ENCODE results near the gene TBC1D24.

TBC1D24 gene

GRCh38 chr16:2473446-2473926, 1.4 kb upstream of the TBC1D24 start:
- DNase-seq (ENCODE audit: insufficient read length, low spot score) (no peak), FAIRE-seq (no peak)
- TF ChIP-seq, protein P1, sequence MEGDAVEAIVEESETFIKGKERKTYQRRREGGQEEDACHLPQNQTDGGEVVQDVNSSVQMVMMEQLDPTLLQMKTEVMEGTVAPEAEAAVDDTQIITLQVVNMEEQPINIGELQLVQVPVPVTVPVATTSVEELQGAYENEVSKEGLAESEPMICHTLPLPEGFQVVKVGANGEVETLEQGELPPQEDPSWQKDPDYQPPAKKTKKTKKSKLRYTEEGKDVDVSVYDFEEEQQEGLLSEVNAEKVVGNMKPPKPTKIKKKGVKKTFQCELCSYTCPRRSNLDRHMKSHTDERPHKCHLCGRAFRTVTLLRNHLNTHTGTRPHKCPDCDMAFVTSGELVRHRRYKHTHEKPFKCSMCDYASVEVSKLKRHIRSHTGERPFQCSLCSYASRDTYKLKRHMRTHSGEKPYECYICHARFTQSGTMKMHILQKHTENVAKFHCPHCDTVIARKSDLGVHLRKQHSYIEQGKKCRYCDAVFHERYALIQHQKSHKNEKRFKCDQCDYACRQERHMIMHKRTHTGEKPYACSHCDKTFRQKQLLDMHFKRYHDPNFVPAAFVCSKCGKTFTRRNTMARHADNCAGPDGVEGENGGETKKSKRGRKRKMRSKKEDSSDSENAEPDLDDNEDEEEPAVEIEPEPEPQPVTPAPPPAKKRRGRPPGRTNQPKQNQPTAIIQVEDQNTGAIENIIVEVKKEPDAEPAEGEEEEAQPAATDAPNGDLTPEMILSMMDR (IDR thresholded peaks at IDR 0.05; ENCODE audit: insufficient read depth, missing control alignments), result no peak

- TF ChIP-seq, protein P1 (IDR thresholded peaks at IDR 0.05; ENCODE audit: insufficient read depth, missing control alignments), result peak; percentile 33
- DNase-seq (ENCODE audit: insufficient read length, low spot score), result no peak
- no peak for FAIRE-seq
Observed at GRCh38 chr16:2473999-2474876, 689 bp upstream of the TBC1D24 start.

GRCh38 chr16:2475413-2476344, 752 bp downstream of the TBC1D24 start:
- TF ChIP-seq, protein P1 (IDR thresholded peaks at IDR 0.05; ENCODE audit: insufficient read depth, missing control alignments), result no peak
- DNase-seq (ENCODE audit: insufficient read length, low spot score), result no peak
- FAIRE-seq, result no peak

GRCh38 chr16:2476345-2476720, 1.4 kb downstream of the TBC1D24 start:
- DNase-seq (ENCODE audit: insufficient read length, low spot score), result no peak
- TF ChIP-seq, protein P1 (IDR thresholded peaks at IDR 0.05; ENCODE audit: insufficient read depth, missing control alignments), result no peak
- FAIRE-seq, result no peak

DNA sequence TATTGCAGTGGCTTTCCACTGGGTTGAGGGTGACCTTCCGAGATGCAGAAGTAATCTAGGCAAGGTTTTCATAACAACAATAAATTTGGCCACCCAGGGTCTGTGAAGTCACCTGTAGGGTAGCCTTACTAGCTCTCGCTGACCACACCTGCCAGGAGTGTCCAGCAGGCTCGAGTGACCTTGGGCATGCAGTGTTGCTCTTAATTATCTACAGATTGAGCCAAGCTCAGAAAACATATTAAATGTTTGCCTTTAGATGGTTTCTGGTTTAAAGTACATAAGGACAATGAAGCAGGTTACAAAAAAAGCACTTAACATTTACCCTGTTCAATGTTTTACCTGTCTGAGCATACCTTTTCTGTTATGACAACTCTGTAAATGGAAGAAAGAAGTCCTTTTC, 1.8 kb downstream of the TBC1D24 start:
- no peak for DNase-seq (ENCODE audit: insufficient read length, low spot score)
- TF ChIP-seq, protein P1 (IDR thresholded peaks at IDR 0.05; ENCODE audit: insufficient read depth, missing control alignments), result no peak
- FAIRE-seq, result no peak

GRCh38 chr16:2477327-2477726, 2.4 kb downstream of the TBC1D24 start:
- no peak for DNase-seq (ENCODE audit: insufficient read length, low spot score)
- FAIRE-seq, result no peak
- TF ChIP-seq, protein P1 (IDR thresholded peaks at IDR 0.05; ENCODE audit: insufficient read depth, missing control alignments), result no peak

Data from D721Med (cell line).